ENCODE data around the gene LIMA1.
"Not testable (repeated sequence)": the region's sequence is repeated elsewhere in the genome, so short reads cannot be mapped to it uniquely, and the experiment has no call there.

LIMA1 gene

GRCh38 chr12:50184261-50184660 lies 99.1 kb downstream of the LIMA1 start:
- no peak for DNase-seq

GRCh38 chr12:50182461-50182860 lies 100.9 kb downstream of the LIMA1 start:
- no peak for DNase-seq

GRCh38 chr12:50181691-50182090 lies 101.6 kb downstream of the LIMA1 start:
- no peak for DNase-seq

GRCh38 chr12:50175716-50176026 lies 107.6 kb downstream of the LIMA1 start:
- DNase-seq, result no peak

GRCh38 chr12:50174971-50175715 lies 108.2 kb downstream of the LIMA1 start:
- DNase-seq, result peak; percentile 72

- DNase-seq, result peak; percentile 98
These were observed 116.1 kb downstream of the LIMA1 start, which contains the start of gene CERS5 for GRCh38 chr12:50167049-50167828. TSS of gene CERS5 (minus strand) at chr12:50167369. CDS start at chr12:50167297, 72 bp downstream.

- no peak for DNase-seq
These were observed 116.6 kb downstream of the LIMA1 start for GRCh38 chr12:50166799-50167048.

- no peak for DNase-seq
These were observed 118.4 kb downstream of the LIMA1 start for GRCh38 chr12:50164963-50165362.

- DNase-seq, result no peak
These were observed 121.1 kb downstream of the LIMA1 start for GRCh38 chr12:50162230-50162629.

- DNase-seq, result no peak
These were observed 122.7 kb downstream of the LIMA1 start for GRCh38 chr12:50160643-50161042.

GRCh38 chr12:50157259-50157658 lies 126.1 kb downstream of the LIMA1 start:
- DNase-seq, result no peak

GRCh38 chr12:50156641-50157040 lies 126.7 kb downstream of the LIMA1 start:
- DNase-seq, result no peak

GRCh38 chr12:50154947-50155346 lies 128.4 kb downstream of the LIMA1 start:
- not testable (repeated sequence) for DNase-seq

- no peak for DNase-seq
These were observed 132.2 kb downstream of the LIMA1 start for GRCh38 chr12:50151047-50151687.

- no peak for DNase-seq
These were observed 134.0 kb downstream of the LIMA1 start for GRCh38 chr12:50149311-50149710.

GRCh38 chr12:50148011-50148410 lies 135.3 kb downstream of the LIMA1 start:
- not testable (repeated sequence) for DNase-seq

GRCh38 chr12:50147281-50147680 lies 136.0 kb downstream of the LIMA1 start:
- DNase-seq, result no peak

- no peak for DNase-seq
These were observed 137.9 kb downstream of the LIMA1 start for GRCh38 chr12:50145439-50145838.

GRCh38 chr12:50142993-50143392 lies 140.3 kb downstream of the LIMA1 start:
- DNase-seq, result no peak

- peak; percentile 71 for DNase-seq
These were observed 150.7 kb downstream of the LIMA1 start for GRCh38 chr12:50132505-50133135.

GRCh38 chr12:50129290-50129689 lies 154.0 kb downstream of the LIMA1 start:
- no peak for DNase-seq

GRCh38 chr12:50127546-50127945 lies 155.8 kb downstream of the LIMA1 start:
- no peak for DNase-seq

Data from CD4-positive, alpha-beta T cell treated with Interleukin-17A for 1 hour (primary cell).